Omental fat pad (tissue), 4 donors: ENCODE results near the gene ACOXL. TPM values are rescaled to one million over a fixed set of nuclear protein-coding genes. Genes with fewer than 3 reads are reported as not detected.

Experiments used
- ATAC-seq: fragments of 150-250 bp; one replicate; pipeline ENCODE4 v1.9.1; 2016; ENCODE audit warnings: mild to moderate bottlenecking, moderate library complexity; ENCODE audit not compliant: low FRiP score
- DNase-seq: peaks from one replicate; pipeline ENCODE4 v3.0.0-alpha.2; 2019; ENCODE audit warnings: low spot score
- total RNA-seq, 4 donors: library from RNA; depleted of rRNA; stranded (reverse); fragments of >200 nt; gene quantifications; one replicate each; pipeline ENCODE4 v1.1.0, GENCODE V29; 2016
- TF ChIP-seq, protein P1 (sequence below), 3 donors: fragments of 450-650 bp; IDR thresholded peaks; one replicate each; pipeline ENCODE4 v1.5.1; 2016 to 2017; ENCODE audit warnings: antibody characterized with exemption in 3 of 3, mild to moderate bottlenecking in 3 of 3, moderate library complexity in 2 of 3

Gene ACOXL
- total RNA-seq, 4 donors from 2014 or later, result 0.12 to 0.84 TPM; not detected in 2

DNA sequence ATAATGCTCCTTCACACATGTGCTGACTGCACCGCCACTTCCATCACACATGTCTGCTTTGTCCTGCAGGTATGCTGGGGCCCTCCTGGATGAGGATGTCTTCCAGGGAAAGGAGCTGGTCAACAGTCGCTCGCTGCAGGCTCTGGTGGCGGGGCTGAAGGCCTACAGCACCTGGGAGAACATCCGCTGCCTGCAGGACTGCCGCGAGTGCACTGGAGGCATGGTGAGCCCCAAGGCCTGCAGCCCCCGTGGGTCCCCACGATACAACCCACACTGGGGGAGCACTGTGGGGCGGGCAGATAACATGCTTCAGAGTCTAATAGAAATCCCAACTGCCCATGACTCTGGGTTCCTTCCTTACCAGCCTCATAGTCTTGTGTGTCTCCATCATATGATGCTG, 201.0 kb downstream of the ACOXL start:
- TF ChIP-seq, protein P1, sequence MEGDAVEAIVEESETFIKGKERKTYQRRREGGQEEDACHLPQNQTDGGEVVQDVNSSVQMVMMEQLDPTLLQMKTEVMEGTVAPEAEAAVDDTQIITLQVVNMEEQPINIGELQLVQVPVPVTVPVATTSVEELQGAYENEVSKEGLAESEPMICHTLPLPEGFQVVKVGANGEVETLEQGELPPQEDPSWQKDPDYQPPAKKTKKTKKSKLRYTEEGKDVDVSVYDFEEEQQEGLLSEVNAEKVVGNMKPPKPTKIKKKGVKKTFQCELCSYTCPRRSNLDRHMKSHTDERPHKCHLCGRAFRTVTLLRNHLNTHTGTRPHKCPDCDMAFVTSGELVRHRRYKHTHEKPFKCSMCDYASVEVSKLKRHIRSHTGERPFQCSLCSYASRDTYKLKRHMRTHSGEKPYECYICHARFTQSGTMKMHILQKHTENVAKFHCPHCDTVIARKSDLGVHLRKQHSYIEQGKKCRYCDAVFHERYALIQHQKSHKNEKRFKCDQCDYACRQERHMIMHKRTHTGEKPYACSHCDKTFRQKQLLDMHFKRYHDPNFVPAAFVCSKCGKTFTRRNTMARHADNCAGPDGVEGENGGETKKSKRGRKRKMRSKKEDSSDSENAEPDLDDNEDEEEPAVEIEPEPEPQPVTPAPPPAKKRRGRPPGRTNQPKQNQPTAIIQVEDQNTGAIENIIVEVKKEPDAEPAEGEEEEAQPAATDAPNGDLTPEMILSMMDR (IDR thresholded peaks at IDR 0.05), result no peak
- no peak for ATAC-seq
- DNase-seq, result no peak

- DNase-seq, result no peak
- ATAC-seq, result no peak
- TF ChIP-seq, protein P1 (IDR thresholded peaks at IDR 0.05), result no peak
Observed at GRCh38 chr2:110934948-110935347, 202.6 kb downstream of the ACOXL start.

GRCh38 chr2:110940376-110940910, 208.1 kb downstream of the ACOXL start:
- TF ChIP-seq, protein P1 (IDR thresholded peaks at IDR 0.05), result no peak
- DNase-seq (no peak), ATAC-seq (no peak)

DNA sequence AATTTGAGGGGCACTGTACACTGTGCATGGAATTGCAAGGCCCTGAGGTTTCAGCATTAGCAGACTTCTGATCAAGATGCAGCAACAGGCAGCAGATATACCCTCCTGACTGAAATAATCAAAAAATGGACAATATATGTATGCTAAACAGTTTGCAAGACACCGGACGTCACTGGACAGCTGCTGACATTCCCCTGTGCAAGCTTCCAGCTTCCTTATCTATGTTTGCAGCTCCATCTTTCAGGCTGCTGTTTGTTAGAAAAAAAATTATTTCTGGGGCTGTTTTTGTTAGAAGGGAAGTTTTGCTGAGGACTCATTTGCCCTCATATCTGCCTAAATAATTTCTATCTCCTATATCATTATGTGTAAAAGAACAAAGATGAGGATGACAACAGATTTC, 208.9 kb downstream of the ACOXL start:
- DNase-seq, result no peak
- TF ChIP-seq, protein P1 (IDR thresholded peaks at IDR 0.05), result no peak
- no peak for ATAC-seq

- no peak for ATAC-seq
- DNase-seq, result no peak
- TF ChIP-seq, protein P1 (IDR thresholded peaks at IDR 0.05), result no peak
Observed at GRCh38 chr2:110943070-110943634, 210.8 kb downstream of the ACOXL start.

- TF ChIP-seq, protein P1 (IDR thresholded peaks at IDR 0.05), result no peak
- ATAC-seq (no peak), DNase-seq (no peak)
Observed at GRCh38 chr2:110946902-110947301, 214.5 kb downstream of the ACOXL start.

GRCh38 chr2:110948027-110948674, 215.8 kb downstream of the ACOXL start:
- no peak for DNase-seq
- TF ChIP-seq, protein P1 (IDR thresholded peaks at IDR 0.05), result no peak

More at GRCh38 chr2:110948027-110948674, 215.8 kb downstream of the ACOXL start:
- no peak for ATAC-seq
